ENCODE data around the gene DHRS13.
"Not testable (repeated sequence)": the region's sequence is repeated elsewhere in the genome, so short reads cannot be mapped to it uniquely, and the experiment has no call there.

Gene DHRS13

DNA sequence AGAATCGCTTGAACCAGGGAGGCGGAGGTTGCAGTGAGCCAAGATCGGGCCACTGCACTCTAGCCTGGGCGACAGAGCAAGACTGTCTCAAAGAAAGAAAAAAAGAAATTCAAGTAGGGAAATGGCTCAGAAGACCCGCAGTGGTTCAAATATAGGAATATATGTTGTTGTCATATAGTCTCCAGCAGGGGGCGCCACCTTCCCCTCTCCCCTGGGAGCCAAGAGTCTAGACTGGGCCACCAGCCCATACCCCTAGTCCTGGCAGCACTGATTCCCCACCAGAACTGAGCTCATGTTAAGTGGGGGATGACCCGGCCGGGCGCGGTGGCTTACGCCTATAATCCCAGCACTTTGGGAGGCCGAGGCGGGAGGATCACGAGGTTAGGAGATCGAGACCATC, 54.2 kb downstream of the DHRS13 start:
- H3K4me3 ChIP-seq (ENCODE audit: low read depth in 1 of 2, low read length in 2 of 2); H3K36me3 ChIP-seq (ENCODE audit: insufficient read depth, low read length); H3K79me2 ChIP-seq (ENCODE audit: insufficient read depth, low read length); H3K9me3 ChIP-seq (ENCODE audit: insufficient read depth, low read length, severe bottlenecking); H3K4me1 ChIP-seq (ENCODE audit: insufficient read depth, low read length); H2AFZ ChIP-seq (ENCODE audit: low read depth, low read length); H3K27me3 ChIP-seq (ENCODE audit: insufficient read depth, low read length, poor library complexity); H4K20me1 ChIP-seq (ENCODE audit: insufficient read depth, low read length); H3K27ac ChIP-seq (ENCODE audit: low read length); H3K9ac ChIP-seq (ENCODE audit: low read depth, low read length); H3K4me2 ChIP-seq (ENCODE audit: insufficient read depth, low read length): not testable (repeated sequence)
- DNase-seq, result peak; percentile 53
- TF ChIP-seq, protein P1, sequence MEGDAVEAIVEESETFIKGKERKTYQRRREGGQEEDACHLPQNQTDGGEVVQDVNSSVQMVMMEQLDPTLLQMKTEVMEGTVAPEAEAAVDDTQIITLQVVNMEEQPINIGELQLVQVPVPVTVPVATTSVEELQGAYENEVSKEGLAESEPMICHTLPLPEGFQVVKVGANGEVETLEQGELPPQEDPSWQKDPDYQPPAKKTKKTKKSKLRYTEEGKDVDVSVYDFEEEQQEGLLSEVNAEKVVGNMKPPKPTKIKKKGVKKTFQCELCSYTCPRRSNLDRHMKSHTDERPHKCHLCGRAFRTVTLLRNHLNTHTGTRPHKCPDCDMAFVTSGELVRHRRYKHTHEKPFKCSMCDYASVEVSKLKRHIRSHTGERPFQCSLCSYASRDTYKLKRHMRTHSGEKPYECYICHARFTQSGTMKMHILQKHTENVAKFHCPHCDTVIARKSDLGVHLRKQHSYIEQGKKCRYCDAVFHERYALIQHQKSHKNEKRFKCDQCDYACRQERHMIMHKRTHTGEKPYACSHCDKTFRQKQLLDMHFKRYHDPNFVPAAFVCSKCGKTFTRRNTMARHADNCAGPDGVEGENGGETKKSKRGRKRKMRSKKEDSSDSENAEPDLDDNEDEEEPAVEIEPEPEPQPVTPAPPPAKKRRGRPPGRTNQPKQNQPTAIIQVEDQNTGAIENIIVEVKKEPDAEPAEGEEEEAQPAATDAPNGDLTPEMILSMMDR (IDR thresholded peaks at IDR 0.05; ENCODE audit: borderline replicate concordance, extremely low read depth, low read length, poor library complexity, severe bottlenecking), result peak; percentile 63
- ATAC-seq (ENCODE audit: insufficient read depth, low read depth), result peak; percentile 81

All from DND-41 (cell line).